GM12872 (cell line): ENCODE data around the gene RWDD4.

Experiments used
- TF ChIP-seq, protein P1 (sequence below): IDR thresholded peaks from 3 replicates; pipeline ENCODE4 v1.5.1; 2011; ENCODE audit warnings: low read depth, mild to moderate bottlenecking, low read length, moderate library complexity; ENCODE audit not compliant: insufficient read depth

RWDD4 gene

DNA sequence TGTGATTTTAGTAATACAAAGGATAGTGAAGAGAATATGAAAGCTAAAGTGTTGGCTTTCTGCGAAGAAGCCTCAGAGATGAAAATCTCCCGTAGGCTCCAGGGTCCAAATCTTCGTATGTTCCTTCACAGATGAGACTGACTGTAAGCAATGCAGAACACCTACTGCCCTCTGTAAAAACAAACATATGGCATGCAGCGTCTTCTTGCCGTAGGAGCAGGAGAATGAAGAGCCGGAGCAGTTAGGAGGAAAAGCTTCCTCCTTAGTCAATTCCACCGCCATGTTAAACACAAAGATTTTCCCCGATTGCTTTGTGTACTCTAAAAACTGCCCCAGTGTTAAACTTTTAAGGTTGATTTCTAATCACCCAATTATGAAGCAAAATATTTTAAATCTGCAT lies 22.5 kb downstream of the RWDD4 start:
- TF ChIP-seq, protein P1, sequence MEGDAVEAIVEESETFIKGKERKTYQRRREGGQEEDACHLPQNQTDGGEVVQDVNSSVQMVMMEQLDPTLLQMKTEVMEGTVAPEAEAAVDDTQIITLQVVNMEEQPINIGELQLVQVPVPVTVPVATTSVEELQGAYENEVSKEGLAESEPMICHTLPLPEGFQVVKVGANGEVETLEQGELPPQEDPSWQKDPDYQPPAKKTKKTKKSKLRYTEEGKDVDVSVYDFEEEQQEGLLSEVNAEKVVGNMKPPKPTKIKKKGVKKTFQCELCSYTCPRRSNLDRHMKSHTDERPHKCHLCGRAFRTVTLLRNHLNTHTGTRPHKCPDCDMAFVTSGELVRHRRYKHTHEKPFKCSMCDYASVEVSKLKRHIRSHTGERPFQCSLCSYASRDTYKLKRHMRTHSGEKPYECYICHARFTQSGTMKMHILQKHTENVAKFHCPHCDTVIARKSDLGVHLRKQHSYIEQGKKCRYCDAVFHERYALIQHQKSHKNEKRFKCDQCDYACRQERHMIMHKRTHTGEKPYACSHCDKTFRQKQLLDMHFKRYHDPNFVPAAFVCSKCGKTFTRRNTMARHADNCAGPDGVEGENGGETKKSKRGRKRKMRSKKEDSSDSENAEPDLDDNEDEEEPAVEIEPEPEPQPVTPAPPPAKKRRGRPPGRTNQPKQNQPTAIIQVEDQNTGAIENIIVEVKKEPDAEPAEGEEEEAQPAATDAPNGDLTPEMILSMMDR: no peak

DNA sequence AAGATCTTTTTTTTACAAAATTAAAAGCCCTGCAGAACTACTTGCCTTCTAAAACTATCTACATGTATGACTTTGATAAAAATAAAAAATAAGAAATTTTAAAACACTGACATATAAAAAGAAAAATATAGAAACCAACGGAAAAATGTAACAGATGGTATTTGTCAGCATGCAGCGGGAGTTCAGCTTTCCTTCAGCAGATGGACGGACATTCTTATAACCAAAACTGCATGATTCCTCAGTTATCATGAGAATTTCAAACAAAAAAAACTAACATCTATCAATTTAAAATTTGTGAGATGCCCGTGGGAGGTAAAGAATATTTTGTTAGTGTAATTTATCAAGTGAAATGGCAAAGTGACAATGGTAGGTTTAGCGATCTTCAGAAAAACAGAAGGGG lies 23.2 kb downstream of the RWDD4 start:
- TF ChIP-seq, protein P1: no peak

DNA sequence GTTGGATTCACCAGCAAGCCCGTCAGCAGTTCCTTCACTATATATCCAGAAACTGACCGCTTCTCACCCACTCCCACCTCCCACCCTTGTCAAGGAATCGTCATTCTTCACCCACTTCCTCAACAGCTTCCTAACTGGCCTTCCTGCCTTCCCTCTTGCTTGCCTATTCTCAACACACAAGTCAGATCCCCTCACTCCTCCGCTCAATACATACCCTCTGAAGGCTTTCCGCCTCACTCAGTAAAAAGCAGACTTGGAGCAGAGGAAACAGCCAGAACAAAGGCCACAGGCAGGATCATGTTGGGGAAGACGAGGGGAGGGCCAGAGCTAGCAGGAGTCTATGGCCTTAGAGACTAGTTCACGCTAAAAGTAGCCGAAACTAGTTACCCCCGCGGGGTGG lies 23.7 kb downstream of the RWDD4 start:
- TF ChIP-seq, protein P1: no peak

DNA sequence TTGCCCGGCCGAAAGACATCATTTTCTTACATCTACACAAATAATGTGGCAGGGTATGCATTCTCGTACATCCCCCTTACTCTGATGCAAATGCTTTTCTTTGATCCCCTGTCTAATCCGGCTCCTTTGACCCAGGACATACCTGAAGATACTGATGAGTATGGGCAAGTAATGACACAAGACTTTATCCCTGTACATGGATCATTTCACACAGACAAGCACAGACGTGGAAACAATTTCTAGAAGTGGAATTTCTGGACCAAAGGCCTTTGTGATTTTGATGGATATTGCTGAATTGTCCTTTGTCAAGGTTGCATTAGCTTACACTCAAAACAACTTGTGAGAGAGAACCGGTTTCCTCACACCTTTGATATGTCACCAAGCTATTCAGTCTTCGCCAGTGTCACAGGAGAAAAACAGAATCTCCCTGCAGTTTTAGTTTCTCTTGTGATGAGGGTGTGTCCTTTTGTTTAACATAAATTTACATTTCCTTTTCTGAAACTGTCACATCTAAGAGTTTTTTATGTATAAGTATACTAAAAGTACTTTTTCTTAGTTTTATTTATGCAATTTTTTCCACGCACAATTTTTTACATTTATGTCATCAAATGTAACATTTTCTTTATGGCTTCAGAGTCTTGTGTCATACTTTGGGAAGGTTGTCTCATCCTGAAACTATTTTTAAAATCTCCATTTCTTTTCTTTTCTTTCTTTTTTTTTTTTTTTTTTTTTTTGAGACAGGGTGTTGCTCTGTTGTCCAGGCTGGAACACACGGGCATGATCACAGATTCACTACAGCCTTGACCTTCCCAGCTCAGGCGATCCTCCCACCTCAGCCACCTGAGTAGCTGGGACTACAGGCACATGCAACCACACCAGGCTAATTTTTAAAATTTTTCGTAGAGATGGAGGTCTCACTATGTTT lies 25.2 kb downstream of the RWDD4 start:
- TF ChIP-seq, protein P1: no peak

DNA sequence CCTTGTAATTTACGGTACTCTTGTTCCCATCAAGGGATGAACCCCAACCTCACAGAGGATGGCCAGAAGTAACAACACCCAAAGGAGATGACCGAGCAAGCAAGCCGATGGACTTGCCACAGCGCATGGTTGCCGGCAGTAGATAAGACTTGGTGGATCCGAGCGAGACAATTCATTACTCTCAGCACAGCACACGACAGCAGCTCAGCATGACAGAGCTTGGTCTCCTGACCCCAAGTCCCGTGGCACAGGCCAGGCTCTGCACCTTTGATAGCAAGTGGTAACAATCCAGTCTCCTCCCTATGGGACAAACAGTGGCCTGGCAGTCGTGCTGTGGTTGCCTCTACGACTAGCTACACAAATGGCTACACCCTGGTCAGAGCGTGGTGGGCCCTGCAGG lies 26.3 kb downstream of the RWDD4 start:
- TF ChIP-seq, protein P1: no peak

DNA sequence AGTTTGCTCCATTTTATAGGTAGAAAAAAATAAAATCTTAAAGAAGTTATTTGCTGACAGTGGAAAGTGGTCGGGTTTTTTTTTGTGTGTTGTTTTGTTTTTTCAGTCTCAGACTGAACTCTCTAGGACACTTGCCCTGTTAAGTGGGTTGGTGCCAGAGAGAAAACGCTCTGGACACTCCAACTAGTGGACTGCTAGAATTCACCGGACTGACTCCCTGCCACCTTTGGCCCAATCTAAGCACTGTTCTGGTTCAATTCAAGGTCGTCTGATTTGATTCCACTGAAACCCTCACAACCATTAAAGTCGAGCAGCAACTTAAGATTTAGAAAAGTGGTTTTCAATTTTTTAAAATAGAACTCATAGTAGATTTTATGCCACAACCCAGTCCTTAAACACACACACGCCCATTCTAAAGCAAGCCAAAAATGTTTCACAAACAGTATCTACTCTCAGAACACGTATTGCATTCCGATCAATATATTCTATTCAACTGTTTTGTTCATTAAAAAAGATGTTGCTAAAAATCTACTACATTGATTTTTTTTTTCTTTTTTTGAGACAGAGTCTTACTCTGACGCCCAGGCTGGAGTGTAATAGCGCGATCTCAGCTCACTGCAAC lies 27.3 kb downstream of the RWDD4 start:
- TF ChIP-seq, protein P1: no peak

DNA sequence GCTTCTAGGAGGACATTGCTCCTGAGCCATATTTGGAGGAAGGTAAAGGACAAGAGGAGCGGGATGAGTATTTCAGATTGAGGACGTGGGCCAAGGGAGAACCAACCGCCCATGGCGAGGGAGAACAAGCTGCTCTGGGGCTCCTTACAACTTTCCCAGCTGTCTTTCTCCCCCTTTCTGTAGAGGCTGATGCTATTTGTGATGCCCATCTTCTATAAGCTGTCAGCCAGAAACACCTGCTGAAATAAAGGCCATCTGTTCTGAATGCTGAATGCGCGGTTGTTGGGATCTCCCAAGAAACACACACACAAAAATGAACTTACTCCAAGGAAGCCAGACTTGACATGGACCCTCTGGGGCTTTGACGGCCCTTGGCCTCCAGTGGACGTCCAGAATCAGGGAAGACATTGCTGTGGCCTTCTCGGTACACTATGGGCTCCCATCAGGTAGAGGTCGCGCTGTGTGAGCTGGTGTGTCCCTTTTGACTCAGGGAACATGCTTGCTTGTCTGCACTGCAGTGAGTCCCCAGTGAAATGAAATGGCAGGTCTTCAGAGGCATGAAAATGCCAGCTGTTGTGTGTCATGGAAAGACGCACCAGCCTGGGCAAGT lies 30.9 kb downstream of the RWDD4 start:
- TF ChIP-seq, protein P1: no peak
